Esophagus muscularis mucosa (tissue), 4 donors: ENCODE results near the gene MAGI1. TPM values are rescaled to one million over a fixed set of nuclear protein-coding genes. Genes with fewer than 3 reads are reported as not detected.

Experiments
- DNase-seq: peaks from one replicate; pipeline ENCODE4 v3.0.0-alpha.2; 2017; ENCODE audit errors: extremely low spot score
- H3K27ac ChIP-seq, 4 donors: fragments of 200-600 bp; sonication (generic); replicated peaks in 1 of 4; 1 replicate in 3 of 4; 2 replicates in 1 of 4; pipeline ENCODE4 v1.5.1; 2016 to 2019; ENCODE audit warnings: mild to moderate bottlenecking in 1 of 4
- H3K27me3 ChIP-seq, 4 donors: fragments of 200-600 bp; sonication (generic); one replicate each; pipeline versions ENCODE4 v1.5.1 to v1.6.0; 2016 to 2019
- H3K36me3 ChIP-seq, 4 donors: fragments of 200-600 bp; sonication (generic); one replicate each; pipeline ENCODE4 v1.5.1; 2016 to 2019
- H3K4me1 ChIP-seq, 4 donors: fragments of 200-600 bp; sonication (generic); one replicate each; pipeline ENCODE4 v1.5.1; 2016 to 2019
- H3K4me3 ChIP-seq, 4 donors: fragments of 200-600 bp; sonication (generic); 1 replicate in 2 of 4; 2 replicates in 2 of 4; pipeline ENCODE4 v1.5.1; 2016 to 2019; ENCODE audit warnings: mild to moderate bottlenecking in 4 of 4, moderate library complexity in 1 of 4
- H3K9me3 ChIP-seq, 4 donors: fragments of 200-600 bp; sonication (generic); 1 replicate in 3 of 4; 2 replicates in 1 of 4; pipeline ENCODE4 v1.5.1; 2016 to 2019
- EP300 ChIP-seq: sonication (generic); formaldehyde crosslinking; IDR thresholded peaks from one replicate; pipeline ENCODE4 v1.6.1; 2017; ENCODE audit warnings: antibody characterized with exemption
- POLR2A ChIP-seq: fragments of 450-650 bp; IDR thresholded peaks from one replicate; pipeline ENCODE4 v1.6.1; 2017; ENCODE audit warnings: antibody characterized with exemption, moderate library complexity, mild to moderate bottlenecking, low read depth
- POLR2AphosphoS5 ChIP-seq, 2 donors: sonication (generic); formaldehyde crosslinking; IDR thresholded peaks; one replicate each; pipeline ENCODE4 v1.6.1; 2017; ENCODE audit warnings: antibody characterized with exemption in 2 of 2
- WGBS: methylation state at CpG from one replicate; pipeline ENCODE4 v1.1.5; 2018; 5-methylcytosine and 5-hydroxymethylcytosine counted together
- intact Hi-C: fragments of 100-400 bp; cut with DNase I; formaldehyde crosslinking; loops from one replicate; pipeline ENCODE4 v1.15.1; 2023
- total RNA-seq, 4 donors: library from RNA; depleted of rRNA; stranded (reverse); fragments of >200 nt; gene quantifications; one replicate each; pipeline versions ENCODE4 v1.1.0 to v1.2.1, GENCODE V29; 2016
- TF ChIP-seq, protein P1 (sequence below), 3 experiments: fragments of 200-600 bp in 2 of 3; fragments of 450-650 bp in 1 of 3; sonication (generic) in 2 of 3; IDR thresholded peaks; one replicate each; pipeline ENCODE4 v1.5.1; 2017 to 2019; ENCODE audit warnings: antibody characterized with exemption in 3 of 3, mild to moderate bottlenecking in 2 of 3, moderate library complexity in 1 of 3

MAGI1 gene
- total RNA-seq, 4 donors from 2014 or later: 17.1 to 35.1 (median 25.2) TPM

DNA sequence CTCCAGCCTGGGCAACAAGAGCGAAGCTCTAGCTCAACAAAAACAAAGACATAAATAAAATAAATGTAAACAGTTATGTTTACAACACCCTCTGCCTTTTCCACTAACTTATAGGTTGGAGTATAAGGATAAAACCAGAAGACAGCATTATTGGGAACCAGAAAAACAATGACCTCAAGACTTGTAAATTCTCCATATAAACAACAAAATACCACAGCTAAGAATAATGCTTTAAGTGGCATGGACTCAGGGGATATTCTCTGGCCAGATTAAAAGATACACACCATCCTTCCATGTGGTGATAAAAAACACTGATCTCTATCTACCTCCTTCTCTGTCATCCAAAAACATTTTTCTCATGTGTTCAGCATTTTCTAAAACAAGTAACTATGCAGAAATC is 500.6 kb downstream of the MAGI1 start:
- Histone ChIP-seq H3K9me3 (no peaks in the 10 kb centered on the region), H3K27ac (no peak overlapping the region), H3K36me3 (no peaks in the 10 kb centered on the region), H3K27me3 (no peaks in the 10 kb centered on the region), H3K4me1 (peaks cover 16 to 34% (median 22%) of the 10 kb centered on the region in 4 donors), H3K4me3 (no peak overlapping the region)
- TF ChIP-seq EP300: no peak
- TF ChIP-seq POLR2A: no peak
- TF ChIP-seq, protein P1, sequence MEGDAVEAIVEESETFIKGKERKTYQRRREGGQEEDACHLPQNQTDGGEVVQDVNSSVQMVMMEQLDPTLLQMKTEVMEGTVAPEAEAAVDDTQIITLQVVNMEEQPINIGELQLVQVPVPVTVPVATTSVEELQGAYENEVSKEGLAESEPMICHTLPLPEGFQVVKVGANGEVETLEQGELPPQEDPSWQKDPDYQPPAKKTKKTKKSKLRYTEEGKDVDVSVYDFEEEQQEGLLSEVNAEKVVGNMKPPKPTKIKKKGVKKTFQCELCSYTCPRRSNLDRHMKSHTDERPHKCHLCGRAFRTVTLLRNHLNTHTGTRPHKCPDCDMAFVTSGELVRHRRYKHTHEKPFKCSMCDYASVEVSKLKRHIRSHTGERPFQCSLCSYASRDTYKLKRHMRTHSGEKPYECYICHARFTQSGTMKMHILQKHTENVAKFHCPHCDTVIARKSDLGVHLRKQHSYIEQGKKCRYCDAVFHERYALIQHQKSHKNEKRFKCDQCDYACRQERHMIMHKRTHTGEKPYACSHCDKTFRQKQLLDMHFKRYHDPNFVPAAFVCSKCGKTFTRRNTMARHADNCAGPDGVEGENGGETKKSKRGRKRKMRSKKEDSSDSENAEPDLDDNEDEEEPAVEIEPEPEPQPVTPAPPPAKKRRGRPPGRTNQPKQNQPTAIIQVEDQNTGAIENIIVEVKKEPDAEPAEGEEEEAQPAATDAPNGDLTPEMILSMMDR (IDR thresholded peaks at IDR 0.05): no peak
- no peak for TF ChIP-seq POLR2AphosphoS5 (IDR thresholded peaks at IDR 0.05)
- no peak for DNase-seq
- intact Hi-C loops: no loop called here
- WGBS: 95% methylated on average over 1 of the region's 1 CpG

DNA sequence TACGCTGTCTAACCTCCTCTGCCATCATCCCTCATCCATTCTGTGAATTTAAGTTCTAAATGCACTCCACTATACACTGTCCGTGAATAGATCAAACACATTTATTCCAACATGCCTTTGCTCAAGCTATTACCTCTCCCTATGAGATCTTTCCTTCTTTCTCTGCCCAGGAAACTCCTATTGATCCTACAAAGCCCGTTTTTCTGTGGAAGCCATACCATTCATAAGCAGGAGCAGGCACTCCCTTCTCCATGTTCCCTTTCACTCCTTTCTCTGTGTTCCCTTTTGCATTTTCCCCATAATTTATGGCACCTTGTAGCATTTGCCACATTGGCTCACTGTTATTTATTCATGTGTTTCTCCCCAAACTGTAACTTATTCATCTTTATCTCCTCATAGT is 501.6 kb downstream of the MAGI1 start:
- Histone ChIP-seq H3K9me3 (no peaks in the 10 kb centered on the region), H3K36me3 (no peaks in the 10 kb centered on the region), H3K27me3 (no peaks in the 10 kb centered on the region), H3K4me3 (no peak overlapping the region), H3K27ac (no peak overlapping the region), H3K4me1 (peaks cover 16 to 34% (median 25%) of the 10 kb centered on the region in 4 donors)
- TF ChIP-seq POLR2AphosphoS5 (IDR thresholded peaks at IDR 0.05) (no peak), EP300 (no peak), POLR2A (no peak)
- TF ChIP-seq, protein P1 (IDR thresholded peaks at IDR 0.05): no peak
- intact Hi-C loops: no loop called here
- WGBS: 92% methylated on average over 3 of the region's 3 CpGs
- no peak for DNase-seq

DNA sequence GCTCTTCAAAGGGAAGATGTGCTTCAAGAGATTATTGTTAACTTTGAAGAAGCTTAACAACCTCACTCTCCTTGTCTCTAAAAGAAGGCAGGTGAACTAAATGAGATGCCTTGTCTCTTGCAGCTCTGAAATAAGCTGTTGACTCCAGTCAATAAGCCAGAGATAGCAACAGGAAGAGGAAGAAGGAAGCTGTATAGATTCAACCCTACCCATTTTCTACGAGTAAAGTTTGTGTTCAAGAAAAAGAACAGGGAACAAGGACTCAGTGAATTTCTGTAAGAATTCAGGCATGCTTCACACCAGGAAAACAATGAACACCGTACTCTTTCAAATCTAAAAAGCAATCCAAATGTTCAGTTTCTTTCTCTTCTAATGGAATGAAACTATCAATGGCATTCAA is 503.5 kb downstream of the MAGI1 start:
- no peaks in the 10 kb centered on the region for H3K9me3 ChIP-seq
- H3K36me3 ChIP-seq: no peaks in the 10 kb centered on the region
- no peaks in the 10 kb centered on the region for H3K27me3 ChIP-seq
- WGBS: 76% methylated on average over 2 of the region's 2 CpGs
- intact Hi-C loops: no loop called here
- no peak overlapping the region for H3K4me3 ChIP-seq
- no peak for DNase-seq
- TF ChIP-seq POLR2A (no peak), POLR2AphosphoS5 (IDR thresholded peaks at IDR 0.05) (no peak), EP300 (no peak)
- TF ChIP-seq, protein P1 (IDR thresholded peaks at IDR 0.05): no peak
- peaks cover 16 to 34% (median 23%) of the 10 kb centered on the region in 4 donors for H3K4me1 ChIP-seq
- H3K27ac ChIP-seq: no peak overlapping the region

DNA sequence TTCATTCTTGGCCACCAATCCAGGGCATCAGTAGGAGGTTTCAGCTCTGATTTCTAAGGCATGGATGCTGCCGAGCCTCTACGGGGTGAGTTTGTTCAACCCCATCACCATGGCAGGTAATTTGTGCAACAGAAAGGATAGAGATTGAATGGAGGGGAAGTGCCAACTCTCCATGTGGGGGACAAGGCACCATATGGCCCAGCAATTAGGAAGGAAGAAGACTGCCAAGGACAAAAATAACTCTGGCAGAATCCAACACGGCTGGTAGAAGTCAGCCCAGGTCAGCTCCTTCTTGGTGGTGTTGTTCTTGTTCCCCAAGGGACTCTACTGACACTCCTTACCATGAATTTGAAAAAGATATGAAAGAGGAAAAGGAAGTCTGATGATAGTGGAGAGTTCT is 503.9 kb downstream of the MAGI1 start:
- peaks cover 16 to 29% (median 21%) of the 10 kb centered on the region in 4 donors for H3K4me1 ChIP-seq
- no peak overlapping the region for H3K27ac ChIP-seq
- 61% methylated on average over 3 of the region's 3 CpGs for WGBS
- no peak for TF ChIP-seq POLR2A
- no peak for TF ChIP-seq EP300
- no peak for TF ChIP-seq POLR2AphosphoS5 (IDR thresholded peaks at IDR 0.05)
- TF ChIP-seq, protein P1 (IDR thresholded peaks at IDR 0.05): no peak
- H3K27me3 ChIP-seq: no peaks in the 10 kb centered on the region
- H3K36me3 ChIP-seq: no peaks in the 10 kb centered on the region
- H3K4me3 ChIP-seq: no peak overlapping the region
- DNase-seq: no peak
- no peaks in the 10 kb centered on the region for H3K9me3 ChIP-seq
- intact Hi-C loops: no loop called here

DNA sequence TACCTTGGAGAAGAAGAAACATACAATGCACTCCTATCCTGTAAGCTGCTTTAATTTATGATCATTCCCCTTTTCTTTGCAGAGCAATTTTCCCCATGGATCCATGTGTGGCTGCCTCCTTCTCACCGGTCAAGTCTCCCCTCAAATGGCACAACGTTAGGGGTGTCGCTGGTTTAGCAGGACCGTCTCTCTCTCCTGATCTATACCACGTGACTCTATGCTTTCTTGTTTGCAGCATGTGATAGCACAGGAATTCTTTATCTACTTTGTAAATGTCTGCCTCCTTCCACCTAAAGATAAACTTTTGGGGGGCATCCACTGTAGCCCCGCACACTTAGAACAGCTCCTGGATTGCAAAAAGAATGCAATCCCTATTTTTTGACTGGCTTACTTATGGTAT is 506.0 kb downstream of the MAGI1 start:
- no peak overlapping the region for H3K4me3 ChIP-seq
- intact Hi-C loops: no loop called here

More for the DNA sequence above, 506.0 kb downstream of the MAGI1 start:
- Histone ChIP-seq H3K36me3 (no peaks in the 10 kb centered on the region), H3K27me3 (no peaks in the 10 kb centered on the region), H3K9me3 (no peaks in the 10 kb centered on the region), H3K4me1 (peaks cover 10 to 22% (median 11%) of the 10 kb centered on the region in 4 donors), H3K27ac (no peak overlapping the region)
- TF ChIP-seq, protein P1 (IDR thresholded peaks at IDR 0.05): no peak
- TF ChIP-seq EP300 (no peak), POLR2AphosphoS5 (IDR thresholded peaks at IDR 0.05) (no peak), POLR2A (no peak)
- WGBS: 96% methylated on average over 6 of the region's 6 CpGs
- no peak for DNase-seq
